Stimulated activated CD8-positive, alpha-beta memory T cell treated with anti-CD3 and anti-CD28 coated beads, Interleukin-7, amount 100 ng/mL, for 48 hours (primary cell): ENCODE data around the gene CEP131.

Source experiments
- DNase-seq, 2 donors: peaks; one replicate each; pipeline ENCODE4 v3.0.0-alpha.2; 2020; ENCODE audit warnings: low read depth in 1 of 2; ENCODE audit errors: extremely low read depth in 1 of 2

CEP131 gene

GRCh38 chr17:81171941-81172340 is 50.8 kb downstream of the CEP131 start:
- no peak for DNase-seq

- no peak for DNase-seq
Observed at GRCh38 chr17:81170727-81171494, 51.9 kb downstream of the CEP131 start.

- no peak for DNase-seq
Observed at GRCh38 chr17:81169870-81170309, 52.9 kb downstream of the CEP131 start.

GRCh38 chr17:81167638-81168037 is 55.1 kb downstream of the CEP131 start:
- no peak for DNase-seq

GRCh38 chr17:81167194-81167524 is 55.6 kb downstream of the CEP131 start:
- DNase-seq, result no peak

- DNase-seq, result no peak
Observed at GRCh38 chr17:81166033-81166492, 56.7 kb downstream of the CEP131 start, which contains the start of gene AATK. Gene AATK, minus strand, starts transcription at chr17:81166221. Its CDS starts 229 bp downstream, at chr17:81165992.

- no peak for DNase-seq
Observed at GRCh38 chr17:81165246-81166032, 57.3 kb downstream of the CEP131 start, which contains the start of gene PVALEF. Gene PVALEF, plus strand, starts transcription at chr17:81165507. Its CDS starts 15,720 bp downstream, at chr17:81181227.

GRCh38 chr17:81164371-81165245 is 58.2 kb downstream of the CEP131 start:
- DNase-seq, result no peak

- no peak for DNase-seq
Observed at GRCh38 chr17:81163703-81164370, 58.9 kb downstream of the CEP131 start.

GRCh38 chr17:81163051-81163695 is 59.6 kb downstream of the CEP131 start:
- DNase-seq, result no peak

GRCh38 chr17:81162491-81162890 is 60.3 kb downstream of the CEP131 start:
- DNase-seq, result no peak

GRCh38 chr17:81161972-81162371 is 60.8 kb downstream of the CEP131 start:
- no peak for DNase-seq

- no peak for DNase-seq
Observed at GRCh38 chr17:81161536-81161935, 61.2 kb downstream of the CEP131 start.

GRCh38 chr17:81160747-81161453 is 61.9 kb downstream of the CEP131 start:
- DNase-seq, result no peak

GRCh38 chr17:81160306-81160705 is 62.5 kb downstream of the CEP131 start:
- no peak for DNase-seq

GRCh38 chr17:81159611-81160265 is 63.0 kb downstream of the CEP131 start:
- DNase-seq, result no peak

GRCh38 chr17:81158688-81159590 is 63.8 kb downstream of the CEP131 start:
- DNase-seq, result no peak
